Colonic mucosa (tissue), 4 donors: ENCODE results near the gene FAM120A. TPM values are rescaled to one million over a fixed set of nuclear protein-coding genes. Genes with fewer than 3 reads are reported as not detected.

ENCODE experiments used
- DNase-seq: peaks from one replicate; pipeline ENCODE4 v3.0.0-alpha.2; 2020
- H3K27ac ChIP-seq: fragments of 200-600 bp; one replicate; pipeline ENCODE4 v1.8.0; 2021
- H3K27me3 ChIP-seq: fragments of 200-600 bp; one replicate; pipeline ENCODE4 v1.8.0; 2021
- H3K36me3 ChIP-seq: fragments of 200-600 bp; one replicate; pipeline ENCODE4 v1.8.0; 2021
- H3K4me1 ChIP-seq: fragments of 200-600 bp; one replicate; pipeline ENCODE4 v1.8.0; 2021; ENCODE audit warnings: mild to moderate bottlenecking
- H3K4me3 ChIP-seq: fragments of 200-600 bp; one replicate; pipeline ENCODE4 v1.8.0; 2021
- H3K9ac ChIP-seq, 2 donors: one replicate each; pipeline ENCODE4 v1.7.0; 2013; ENCODE audit warnings: control low read depth in 2 of 2, low read depth in 2 of 2, low read length in 2 of 2
- H3K9me3 ChIP-seq: fragments of 200-600 bp; one replicate; pipeline ENCODE4 v1.8.0; 2021
- intact Hi-C: fragments of 100-400 bp; cut with DNase I; formaldehyde crosslinking; loops from one replicate; pipeline ENCODE4 v1.14.1; 2022
- total RNA-seq, 2 donors: library from RNA; stranded (reverse); fragmentation: NEBNext Ultra II Directional in 1 of 2; extraction: Animal tissue kit (Norgen Biotek cat#: 25700) in 1 of 2; gene quantifications; one replicate each; pipeline ENCODE4 v1.2.1, GENCODE V29; 2021
- TF ChIP-seq, protein P1 (sequence below): fragments of 200-600 bp; IDR thresholded peaks from one replicate; pipeline ENCODE4 v1.8.0; 2022; ENCODE audit warnings: antibody characterized with exemption, mild to moderate bottlenecking
- donor health status: healthy.
- donor health status: DM: no; HTN: no; CAD: no.
- donor health status: DM: no; HTN: no; CAD: no.

FAM120A gene
- total RNA-seq, 2 donors from 2014 or later = 246 to 264 TPM

DNA sequence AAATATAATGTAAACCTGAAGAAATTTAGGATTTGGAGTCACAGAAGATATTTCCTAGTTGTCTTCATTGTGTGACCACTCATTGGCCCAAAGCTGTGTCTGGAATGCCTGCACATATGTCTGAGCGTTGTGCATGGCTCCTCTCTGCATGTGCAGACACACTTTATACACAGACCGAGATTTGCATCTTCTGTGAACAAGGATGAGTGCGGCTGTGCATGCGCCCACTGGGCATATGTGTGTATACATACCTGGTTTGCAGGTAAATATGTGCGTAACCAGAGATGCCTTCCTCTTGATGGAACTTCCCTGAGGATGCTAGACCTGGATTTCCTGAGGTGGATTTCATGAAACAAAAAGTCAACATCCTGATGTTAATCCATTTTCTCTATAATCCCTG is 144.0 kb downstream of the FAM120A start:
- no peaks in the 10 kb centered on the region for H3K36me3 ChIP-seq
- TF ChIP-seq, protein P1, sequence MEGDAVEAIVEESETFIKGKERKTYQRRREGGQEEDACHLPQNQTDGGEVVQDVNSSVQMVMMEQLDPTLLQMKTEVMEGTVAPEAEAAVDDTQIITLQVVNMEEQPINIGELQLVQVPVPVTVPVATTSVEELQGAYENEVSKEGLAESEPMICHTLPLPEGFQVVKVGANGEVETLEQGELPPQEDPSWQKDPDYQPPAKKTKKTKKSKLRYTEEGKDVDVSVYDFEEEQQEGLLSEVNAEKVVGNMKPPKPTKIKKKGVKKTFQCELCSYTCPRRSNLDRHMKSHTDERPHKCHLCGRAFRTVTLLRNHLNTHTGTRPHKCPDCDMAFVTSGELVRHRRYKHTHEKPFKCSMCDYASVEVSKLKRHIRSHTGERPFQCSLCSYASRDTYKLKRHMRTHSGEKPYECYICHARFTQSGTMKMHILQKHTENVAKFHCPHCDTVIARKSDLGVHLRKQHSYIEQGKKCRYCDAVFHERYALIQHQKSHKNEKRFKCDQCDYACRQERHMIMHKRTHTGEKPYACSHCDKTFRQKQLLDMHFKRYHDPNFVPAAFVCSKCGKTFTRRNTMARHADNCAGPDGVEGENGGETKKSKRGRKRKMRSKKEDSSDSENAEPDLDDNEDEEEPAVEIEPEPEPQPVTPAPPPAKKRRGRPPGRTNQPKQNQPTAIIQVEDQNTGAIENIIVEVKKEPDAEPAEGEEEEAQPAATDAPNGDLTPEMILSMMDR = no peak
- intact Hi-C loops = no loop called here
- no peaks in the 10 kb centered on the region for H3K27me3 ChIP-seq
- H3K9me3 ChIP-seq = no peaks in the 10 kb centered on the region
- H3K9ac ChIP-seq = no peak overlapping the region
- peaks cover 27% of the 10 kb centered on the region for H3K4me1 ChIP-seq
- H3K4me3 ChIP-seq = no peak overlapping the region
- H3K27ac ChIP-seq = no peak overlapping the region
- DNase-seq = peak; percentile 8

DNA sequence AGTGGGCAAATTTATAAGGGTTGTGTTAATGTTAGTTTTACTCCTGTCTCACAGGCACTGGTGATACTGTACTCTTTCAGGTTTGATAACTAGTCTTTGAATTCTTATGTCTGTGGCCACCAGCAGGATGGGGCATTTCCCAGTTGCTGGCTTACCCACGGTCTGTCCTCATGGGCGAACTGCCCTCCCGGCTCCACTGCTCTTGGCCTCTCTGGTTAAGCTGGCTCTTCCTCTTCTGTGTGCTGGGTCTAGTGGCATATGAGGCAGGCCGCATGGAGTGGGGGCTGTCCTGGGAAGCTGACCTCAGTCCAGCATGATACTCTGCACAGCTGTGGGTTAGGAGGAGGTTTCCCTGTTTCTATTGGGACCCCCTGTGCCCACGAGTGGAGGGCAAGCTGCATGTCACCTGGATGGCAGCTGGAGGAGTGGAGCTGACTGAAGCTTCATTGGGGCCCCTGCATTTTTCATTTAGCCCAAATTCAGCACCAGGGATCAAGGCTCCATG is 144.4 kb downstream of the FAM120A start:
- no peaks in the 10 kb centered on the region for H3K9me3 ChIP-seq
- no peak for DNase-seq
- no peaks in the 10 kb centered on the region for H3K27me3 ChIP-seq
- H3K4me3 ChIP-seq = no peak overlapping the region
- intact Hi-C loops = no loop called here
- no peak overlapping the region for H3K27ac ChIP-seq
- H3K9ac ChIP-seq = no peak overlapping the region
- TF ChIP-seq, protein P1 = no peak
- H3K36me3 ChIP-seq = no peaks in the 10 kb centered on the region
- peaks cover 31% of the 10 kb centered on the region for H3K4me1 ChIP-seq

DNA sequence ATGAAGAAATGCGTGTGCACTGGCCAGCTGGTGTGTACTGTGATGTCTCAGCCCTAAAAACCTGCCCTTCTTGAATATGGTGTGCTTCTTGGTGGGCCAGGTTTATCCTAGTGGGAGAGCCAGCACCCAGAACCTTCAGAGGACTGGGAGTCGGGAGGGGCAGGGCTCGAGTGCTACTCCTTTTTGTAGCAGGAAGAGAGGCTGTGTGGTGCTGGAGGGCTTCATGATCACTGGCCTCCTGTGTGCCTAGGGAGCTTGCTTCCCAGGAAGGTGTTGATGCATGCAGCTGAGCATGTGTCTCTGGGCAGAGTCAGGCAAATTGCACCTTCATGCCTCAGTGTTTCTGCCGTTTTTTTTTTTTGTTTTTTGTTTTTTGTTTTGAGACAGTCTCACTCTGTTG is 144.9 kb downstream of the FAM120A start:
- intact Hi-C loops = no loop called here
- H3K4me3 ChIP-seq = no peak overlapping the region
- H3K36me3 ChIP-seq = no peaks in the 10 kb centered on the region
- no peaks in the 10 kb centered on the region for H3K9me3 ChIP-seq
- TF ChIP-seq, protein P1 = no peak
- no peak overlapping the region for H3K27ac ChIP-seq
- no peak for DNase-seq
- H3K27me3 ChIP-seq = no peaks in the 10 kb centered on the region
- peaks cover 31% of the 10 kb centered on the region for H3K4me1 ChIP-seq
- no peak overlapping the region for H3K9ac ChIP-seq

DNA sequence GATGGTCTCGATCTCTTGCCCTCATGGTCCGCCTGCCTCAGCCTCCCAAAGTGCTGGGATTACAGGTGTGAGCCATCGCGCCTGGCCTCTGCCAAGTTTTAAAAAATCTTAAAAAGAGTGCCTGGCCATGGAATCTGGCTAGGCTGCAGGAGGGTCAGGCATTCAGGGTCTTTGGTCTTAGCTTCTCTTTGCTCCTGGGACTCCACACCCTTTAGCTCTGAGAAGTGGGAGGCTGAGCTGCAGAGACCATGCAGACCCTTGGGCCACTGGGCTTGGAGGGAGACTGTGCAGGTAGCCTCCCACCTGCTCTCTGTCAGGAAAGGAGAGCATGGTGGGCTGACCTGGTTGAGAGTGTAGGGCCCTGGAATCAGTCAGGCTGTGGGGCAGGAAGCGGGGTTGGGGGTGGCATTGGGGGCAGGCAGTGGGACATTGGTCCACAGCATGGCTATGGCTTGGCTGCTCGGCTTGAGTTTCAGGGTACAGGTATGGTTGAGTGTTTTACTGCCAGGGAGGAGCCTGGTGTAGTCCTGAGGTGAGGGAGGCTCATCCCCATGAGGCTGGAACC is 145.7 kb downstream of the FAM120A start:
- Histone ChIP-seq H3K27me3 (no peaks in the 10 kb centered on the region), H3K36me3 (no peaks in the 10 kb centered on the region), H3K4me3 (no peak overlapping the region), H3K9me3 (no peaks in the 10 kb centered on the region), H3K27ac (no peak overlapping the region), H3K9ac (no peak overlapping the region), H3K4me1 (peaks cover 31% of the 10 kb centered on the region)
- TF ChIP-seq, protein P1 = no peak
- no peak for DNase-seq
- intact Hi-C loops = no loop called here

DNA sequence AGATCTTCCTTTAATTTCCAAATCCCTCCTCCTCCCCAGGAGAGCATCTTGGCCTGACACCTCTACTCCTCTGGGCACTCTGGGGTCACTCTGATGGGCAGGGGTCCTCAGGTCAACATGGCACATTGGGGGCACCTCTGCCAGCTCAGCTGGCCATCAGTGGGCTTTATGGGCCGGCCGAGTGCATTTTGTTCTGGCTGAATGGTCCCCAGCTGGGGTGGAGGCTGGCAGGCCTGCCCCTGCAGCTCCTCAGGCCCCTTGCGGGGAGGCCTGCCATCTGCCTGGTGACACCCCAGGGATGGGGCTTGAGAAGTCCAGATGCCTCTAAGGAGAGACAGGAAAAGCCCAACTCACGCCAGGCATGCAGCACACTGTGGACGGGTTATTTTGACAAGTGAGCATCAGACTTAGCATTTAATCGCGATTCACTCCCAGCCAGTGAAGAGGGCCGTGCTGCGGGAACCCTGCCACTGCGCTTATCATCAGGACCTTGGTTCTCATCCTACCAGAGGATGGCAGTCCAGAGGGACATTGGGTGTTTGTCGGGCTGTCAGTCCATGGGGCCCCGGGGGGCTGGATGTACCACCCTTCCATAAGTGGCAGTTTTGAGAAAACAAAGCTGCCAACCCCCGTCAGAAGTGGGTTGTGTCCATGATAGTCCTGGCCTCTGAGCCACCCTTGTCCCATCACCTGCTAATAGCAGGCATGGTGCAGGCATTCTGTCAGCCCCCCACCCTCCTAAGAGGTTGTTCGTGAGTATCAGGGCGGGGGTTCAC is 146.6 kb downstream of the FAM120A start:
- TF ChIP-seq, protein P1 = no peak
- intact Hi-C loops = no loop called here
- DNase-seq = peak; percentile 16
- no peak overlapping the region for H3K4me3 ChIP-seq
- no peak overlapping the region for H3K9ac ChIP-seq
- H3K4me1 ChIP-seq = peaks cover 26% of the 10 kb centered on the region
- H3K27ac ChIP-seq = no peak overlapping the region
- H3K27me3 ChIP-seq = no peaks in the 10 kb centered on the region
- H3K36me3 ChIP-seq = no peaks in the 10 kb centered on the region
- H3K9me3 ChIP-seq = no peaks in the 10 kb centered on the region
